ENCODE measurements around the gene HOTAIR. TPM values are rescaled to one million over a fixed set of nuclear protein-coding genes. Genes with fewer than 3 reads are reported as not detected.

Gene HOTAIR
- total RNA-seq, 1 donor from 2014 or later = not detected

DNA sequence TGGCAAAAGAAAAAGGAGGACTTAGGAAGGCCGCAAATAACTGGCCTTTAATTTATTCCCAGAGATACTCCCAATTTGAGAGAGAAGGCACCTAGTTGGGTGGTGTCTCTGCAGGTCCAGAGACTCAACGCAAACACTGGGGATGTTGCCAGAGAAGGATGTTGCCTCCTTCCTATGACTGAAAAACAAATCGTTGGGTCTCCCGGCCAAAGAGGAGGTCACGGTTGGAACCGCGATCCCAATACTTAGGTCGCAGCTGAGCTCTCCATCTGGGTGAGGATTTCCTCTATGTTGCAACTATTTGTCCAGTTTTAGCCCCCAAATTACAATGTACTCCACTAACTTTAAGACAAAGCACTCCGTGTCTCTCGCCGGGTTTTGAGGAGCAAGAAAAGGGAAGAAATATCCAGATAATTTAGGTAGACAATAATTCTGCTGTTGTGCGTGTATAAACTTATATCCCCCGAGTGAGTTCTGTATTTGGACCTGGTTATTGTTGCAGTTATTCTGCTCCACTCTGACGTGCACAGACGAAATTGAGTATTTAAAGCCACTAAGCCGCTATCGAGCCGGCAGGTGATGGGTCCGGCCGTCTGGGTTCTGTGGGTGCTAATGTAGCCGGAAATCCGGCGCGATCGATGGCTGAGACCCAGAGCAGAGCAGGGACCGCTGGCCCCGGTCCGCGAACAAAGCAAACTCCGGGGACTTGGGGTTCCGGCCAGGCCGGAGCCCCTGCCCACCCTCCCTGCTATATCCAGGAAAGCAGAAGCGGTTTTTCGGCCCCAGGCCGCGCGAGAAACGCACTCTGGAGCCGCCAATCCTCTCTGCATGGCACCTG lies 14.3 kb downstream of the HOTAIR start:
- TF ChIP-seq, protein P1, sequence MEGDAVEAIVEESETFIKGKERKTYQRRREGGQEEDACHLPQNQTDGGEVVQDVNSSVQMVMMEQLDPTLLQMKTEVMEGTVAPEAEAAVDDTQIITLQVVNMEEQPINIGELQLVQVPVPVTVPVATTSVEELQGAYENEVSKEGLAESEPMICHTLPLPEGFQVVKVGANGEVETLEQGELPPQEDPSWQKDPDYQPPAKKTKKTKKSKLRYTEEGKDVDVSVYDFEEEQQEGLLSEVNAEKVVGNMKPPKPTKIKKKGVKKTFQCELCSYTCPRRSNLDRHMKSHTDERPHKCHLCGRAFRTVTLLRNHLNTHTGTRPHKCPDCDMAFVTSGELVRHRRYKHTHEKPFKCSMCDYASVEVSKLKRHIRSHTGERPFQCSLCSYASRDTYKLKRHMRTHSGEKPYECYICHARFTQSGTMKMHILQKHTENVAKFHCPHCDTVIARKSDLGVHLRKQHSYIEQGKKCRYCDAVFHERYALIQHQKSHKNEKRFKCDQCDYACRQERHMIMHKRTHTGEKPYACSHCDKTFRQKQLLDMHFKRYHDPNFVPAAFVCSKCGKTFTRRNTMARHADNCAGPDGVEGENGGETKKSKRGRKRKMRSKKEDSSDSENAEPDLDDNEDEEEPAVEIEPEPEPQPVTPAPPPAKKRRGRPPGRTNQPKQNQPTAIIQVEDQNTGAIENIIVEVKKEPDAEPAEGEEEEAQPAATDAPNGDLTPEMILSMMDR (IDR thresholded peaks at IDR 0.05) = no peak
- intact Hi-C loops (cut with DNase I) = no loop called here

DNA sequence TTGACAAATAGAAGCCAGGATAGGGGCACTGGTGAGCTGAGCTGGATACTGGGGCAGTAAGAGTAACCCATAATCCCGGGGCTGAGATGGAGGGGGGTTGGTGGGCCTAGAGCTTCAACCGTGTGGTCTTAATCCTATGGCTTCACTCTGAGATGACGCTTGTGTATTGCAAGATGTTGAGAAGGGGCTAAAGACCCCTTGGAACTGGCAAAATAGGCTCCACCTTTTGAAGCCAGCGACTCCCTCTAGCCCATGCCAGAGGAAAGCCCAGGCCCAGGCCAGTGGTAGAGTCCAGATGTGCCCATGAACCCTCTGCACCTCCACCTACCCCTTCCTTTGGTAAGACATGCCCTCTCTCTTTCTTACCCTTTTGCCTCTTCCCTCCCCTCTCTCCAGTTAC lies 15.4 kb downstream of the HOTAIR start:
- ATAC-seq (no peak), DNase-seq (no peak)
- Histone ChIP-seq H3K4me1 (no peaks in the 10 kb centered on the region), H3K9me3 (no peaks in the 10 kb centered on the region), H3K4me3 (no peak overlapping the region), H3K36me3 (no peaks in the 10 kb centered on the region), H3K27me3 (peaks cover 100% of the 10 kb centered on the region), H3K27ac (no peak overlapping the region)
- intact Hi-C loops (cut with DNase I) = no loop called here
- TF ChIP-seq, protein P1 (IDR thresholded peaks at IDR 0.05) = no peak

More for the DNA sequence above, 14.3 kb downstream of the HOTAIR start:
- no peak overlapping the region for H3K4me3 ChIP-seq
- ATAC-seq (no peak), DNase-seq (no peak)
- H3K36me3 ChIP-seq = no peaks in the 10 kb centered on the region
- no peaks in the 10 kb centered on the region for H3K4me1 ChIP-seq
- peaks cover 100% of the 10 kb centered on the region for H3K27me3 ChIP-seq
- no peaks in the 10 kb centered on the region for H3K9me3 ChIP-seq
- no peak overlapping the region for H3K27ac ChIP-seq

DNA sequence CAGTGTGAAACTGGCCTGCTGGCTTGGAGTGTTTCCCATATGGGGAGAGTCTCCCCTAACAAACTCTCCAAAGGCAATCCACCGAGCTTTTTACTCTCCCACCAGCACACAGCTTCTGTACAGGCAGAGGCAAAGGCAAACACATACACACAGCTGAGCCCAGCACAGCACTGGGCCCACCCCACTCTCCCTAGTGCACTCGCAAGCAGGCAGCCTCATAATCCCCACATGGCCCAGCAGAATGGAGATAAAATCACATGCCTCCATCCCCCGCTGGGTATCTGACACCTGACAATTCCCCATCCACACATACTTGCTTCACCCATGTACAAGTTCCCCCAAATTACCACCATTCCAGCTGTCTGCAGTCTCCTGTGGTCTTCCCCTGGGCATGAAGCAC lies 16.6 kb downstream of the HOTAIR start:
- TF ChIP-seq, protein P1 (IDR thresholded peaks at IDR 0.05) = no peak
- Histone ChIP-seq H3K27ac (no peak overlapping the region), H3K27me3 (peaks cover 100% of the 10 kb centered on the region), H3K36me3 (no peaks in the 10 kb centered on the region), H3K4me1 (no peaks in the 10 kb centered on the region), H3K4me3 (no peak overlapping the region), H3K9me3 (no peaks in the 10 kb centered on the region)
- DNase-seq = no peak
- intact Hi-C loops (cut with DNase I) = no loop called here
- ATAC-seq = no peak

DNA sequence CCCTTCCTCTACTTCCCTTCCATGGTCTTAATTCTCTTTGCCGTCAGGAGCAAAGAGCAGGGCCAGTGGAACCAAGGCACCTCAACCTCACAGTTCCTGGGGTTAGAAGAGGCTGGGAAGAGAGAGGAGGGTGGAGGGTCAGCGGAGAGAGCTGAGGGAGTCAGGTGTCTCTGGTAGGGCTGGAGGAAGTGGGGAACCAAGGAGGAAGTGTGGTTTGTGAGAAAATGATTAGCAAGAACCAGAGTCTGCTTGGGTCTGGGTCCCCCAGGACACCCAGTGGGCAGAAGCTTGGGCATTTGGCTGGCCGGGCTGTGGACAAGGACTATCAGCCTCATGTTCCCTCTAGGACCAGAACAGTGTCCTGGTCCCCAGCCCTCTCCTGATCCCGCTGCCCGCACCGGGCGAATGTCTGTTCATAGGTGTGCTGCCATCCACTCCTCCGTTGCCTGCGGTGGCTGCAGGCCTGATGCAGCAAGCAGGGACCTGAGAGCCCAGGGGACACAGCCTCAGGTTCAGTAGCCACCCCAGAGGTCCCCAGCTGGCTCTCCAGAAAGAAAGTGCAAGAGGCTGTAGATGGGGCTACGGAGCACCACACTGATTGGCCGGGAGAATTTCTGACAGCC lies 17.7 kb downstream of the HOTAIR start:
- ATAC-seq (no peak), DNase-seq (no peak)
- H3K27me3 ChIP-seq = peaks cover 100% of the 10 kb centered on the region
- H3K4me3 ChIP-seq = no peak overlapping the region
- H3K4me1 ChIP-seq = no peaks in the 10 kb centered on the region
- TF ChIP-seq, protein P1 (IDR thresholded peaks at IDR 0.05) = no peak
- intact Hi-C loops (cut with DNase I) = no loop called here
- H3K9me3 ChIP-seq = no peaks in the 10 kb centered on the region
- no peaks in the 10 kb centered on the region for H3K36me3 ChIP-seq
- H3K27ac ChIP-seq = no peak overlapping the region

DNA sequence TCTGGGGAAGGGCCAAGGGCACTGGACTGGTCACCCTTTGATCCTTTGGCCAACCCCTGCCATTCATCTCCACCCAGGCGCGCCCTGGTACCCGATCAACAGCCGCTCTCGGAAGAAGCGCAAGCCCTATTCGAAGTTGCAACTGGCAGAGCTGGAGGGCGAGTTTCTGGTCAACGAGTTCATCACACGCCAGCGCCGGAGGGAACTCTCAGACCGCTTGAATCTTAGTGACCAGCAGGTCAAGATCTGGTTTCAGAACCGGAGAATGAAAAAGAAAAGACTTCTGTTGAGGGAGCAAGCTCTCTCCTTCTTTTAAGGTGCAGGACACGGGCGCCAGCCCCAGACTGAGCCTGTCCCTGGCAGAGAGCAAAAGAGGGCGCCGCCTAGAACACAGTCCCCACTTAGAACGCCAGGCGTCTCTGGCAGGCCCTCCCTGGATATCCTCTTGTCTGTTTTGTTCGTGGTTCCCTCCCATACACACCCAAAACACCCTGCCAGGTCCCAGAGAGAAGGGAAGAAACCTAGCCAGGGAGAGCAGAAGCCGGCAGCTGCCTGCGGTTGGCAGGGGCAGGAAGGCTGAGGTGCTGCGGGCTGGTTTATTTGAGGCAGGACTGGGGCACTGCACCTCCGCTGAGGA lies 18.4 kb downstream of the HOTAIR start:
- no peak for DNase-seq
- Histone ChIP-seq H3K36me3 (no peaks in the 10 kb centered on the region), H3K27me3 (peaks cover 100% of the 10 kb centered on the region), H3K4me3 (no peak overlapping the region), H3K27ac (no peak overlapping the region), H3K4me1 (no peaks in the 10 kb centered on the region), H3K9me3 (no peaks in the 10 kb centered on the region)
- intact Hi-C loops (cut with DNase I) = no loop called here
- TF ChIP-seq, protein P1 (IDR thresholded peaks at IDR 0.05) = no peak
- no peak for ATAC-seq

Data from upper lobe of right lung (tissue), 1 donor.